Panc1 (cell line): Measurements from ENCODE around the gene ARHGAP25. TPM values are rescaled to one million over a fixed set of nuclear protein-coding genes. Genes with fewer than 3 reads are reported as not detected.

Experiments used
- ATAC-seq: fragments of 200-7000 bp; cut with Tn5 transposase; 2 replicates; pipeline ENCODE4 v1.9.1; 2020; ENCODE audit warnings: mild to moderate bottlenecking, moderate library complexity
- BruUV-seq: library from RNA; stranded (reverse); fragments of 400-500 nt; replicated peaks from 2 replicates; lab custom pipeline; 2021; lab: Mats Ljungman, UMichigan
- CTCF ChIA-PET: fragments of 300-600 bp; sonication (Branson Sonifier 250); formaldehyde crosslinking; loops from one replicate; lab custom pipeline; 2022; ENCODE audit warnings: antibody characterized with exemption; lab: Charles Lee
- POLR2A ChIA-PET: fragments of 300-600 bp; sonication (Branson Sonifier 250); formaldehyde crosslinking; loops from one replicate; lab custom pipeline; 2022; ENCODE audit warnings: antibody characterized with exemption; lab: Charles Lee
- DNase-seq: peaks from one replicate; pipeline ENCODE4 v3.0.0-alpha.2; 2010; ENCODE audit warnings: low read depth, low spot score
- H3K27ac ChIP-seq: 2 replicates; pipeline ENCODE4 v1.5.1; 2011; ENCODE audit warnings: mild to moderate bottlenecking, low read length, inconsistent platforms
- H3K27me3 ChIP-seq: fragments of 200-500 bp; sonication (Bioruptor generic); 2 replicates; pipeline ENCODE4 v1.6.0; 2014; ENCODE audit warnings: low read length, inconsistent platforms; ENCODE audit not compliant: control insufficient read depth, insufficient read depth
- H3K36me3 ChIP-seq: fragments of 200-500 bp; sonication (Bioruptor generic); 2 replicates; pipeline ENCODE4 v1.5.1; 2014; ENCODE audit warnings: inconsistent platforms, mild to moderate bottlenecking, low read length, moderate library complexity; ENCODE audit not compliant: control insufficient read depth, insufficient read depth
- H3K4me1 ChIP-seq: 2 replicates; pipeline ENCODE4 v1.5.1; 2011; ENCODE audit warnings: inconsistent platforms, mild to moderate bottlenecking, low read length, moderate library complexity; ENCODE audit not compliant: control insufficient read depth, insufficient read depth
- H3K4me3 ChIP-seq, 2 experiments: 2 replicates each; pipeline ENCODE4 v1.5.1; 2011 to 2012; ENCODE audit warnings: low read depth in 2 of 2, low read length in 2 of 2, mild to moderate bottlenecking in 2 of 2, inconsistent platforms in 1 of 2, moderate library complexity in 1 of 2
- H3K9me3 ChIP-seq: fragments of 200-500 bp; sonication (Bioruptor generic); 2 replicates; pipeline ENCODE4 v1.5.1; 2014; ENCODE audit warnings: low read depth, mild to moderate bottlenecking, inconsistent platforms, low read length, moderate library complexity; ENCODE audit not compliant: control insufficient read depth, insufficient read depth
- POLR2AphosphoS5 ChIP-seq: IDR thresholded peaks from 2 replicates; pipeline ENCODE4 v1.6.1; 2012; ENCODE audit warnings: mild to moderate bottlenecking, low read depth, low read length, moderate library complexity
- SIN3A ChIP-seq: IDR thresholded peaks from 2 replicates; pipeline ENCODE4 v1.6.1; 2012; ENCODE audit warnings: low read depth, mild to moderate bottlenecking, low read length, moderate library complexity, borderline replicate concordance; ENCODE audit not compliant: insufficient read depth
- TCF7L2 ChIP-seq: IDR thresholded peaks from 2 replicates; pipeline ENCODE4 v1.6.1; 2011; ENCODE audit warnings: mild to moderate bottlenecking, low read depth, low read length, inconsistent platforms
- in situ Hi-C: cut with HindIII; loops from 2 replicates; pipeline ENCODE4 v1.10.0; 2016; ENCODE audit warnings: low sequenced_read_pairs, low pct_unique_long_range_greater_than_20kb
- intact Hi-C: fragments of 100-400 bp; cut with micrococcal nuclease; formaldehyde crosslinking; loops from one replicate; pipeline ENCODE4 v1.10.0; 2022; ENCODE audit not compliant: unreplicated experiment
- total RNA-seq: library from RNA; stranded (reverse); gene quantifications from one replicate; pipeline ENCODE4 v1.2.1, GENCODE V29; 2021; ENCODE audit not compliant: unreplicated experiment
- TF ChIP-seq, protein P1 (sequence below), 2 experiments: IDR thresholded peaks; 2 replicates each; pipeline ENCODE4 v1.6.1; 2011 to 2012; ENCODE audit warnings: low read depth in 2 of 2, control low read depth in 1 of 2, low read length in 1 of 2, mild to moderate bottlenecking in 1 of 2, moderate library complexity in 1 of 2; ENCODE audit not compliant: insufficient read depth in 1 of 2
- TF ChIP-seq, protein P2 (sequence below): fragments of 450-650 bp; IDR thresholded peaks from 2 replicates; pipeline ENCODE4 v1.5.1; 2017; ENCODE audit warnings: mild to moderate bottlenecking

ARHGAP25 gene
- total RNA-seq, 1 experiment from 2014 or later = 0.49 TPM

DNA sequence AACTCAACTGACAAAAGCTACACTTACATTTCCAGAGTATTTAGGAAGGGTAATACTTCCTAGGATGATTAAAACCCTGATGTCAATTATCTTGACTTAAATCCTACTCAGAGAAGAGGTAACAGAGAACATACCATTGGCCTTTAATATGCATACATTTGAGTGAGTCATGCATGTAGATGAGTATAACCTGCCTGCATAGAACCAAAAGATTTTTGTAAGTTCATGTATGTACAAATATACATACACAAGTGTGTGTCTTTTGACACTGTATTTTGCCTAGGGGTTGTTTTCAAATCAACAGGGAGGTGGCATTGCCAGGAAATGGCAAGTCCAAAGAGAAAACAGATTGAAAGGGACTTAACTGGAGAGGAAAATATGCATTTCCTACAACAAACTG, 130.5 kb downstream of the ARHGAP25 start:
- intact Hi-C loops = no loop called here
- BruUV-seq = no TSS peak
- Histone ChIP-seq H3K27me3 (peaks cover 14% of the 10 kb centered on the region), H3K4me1 (no peaks in the 10 kb centered on the region), H3K9me3 (no peaks in the 10 kb centered on the region), H3K4me3 (no peak overlapping the region), H3K27ac (no peak overlapping the region), H3K36me3 (no peaks in the 10 kb centered on the region)
- in situ Hi-C loops = no loop called here
- POLR2A ChIA-PET = no interaction called here
- CTCF ChIA-PET = no interaction called here
- TF ChIP-seq, protein P1, sequence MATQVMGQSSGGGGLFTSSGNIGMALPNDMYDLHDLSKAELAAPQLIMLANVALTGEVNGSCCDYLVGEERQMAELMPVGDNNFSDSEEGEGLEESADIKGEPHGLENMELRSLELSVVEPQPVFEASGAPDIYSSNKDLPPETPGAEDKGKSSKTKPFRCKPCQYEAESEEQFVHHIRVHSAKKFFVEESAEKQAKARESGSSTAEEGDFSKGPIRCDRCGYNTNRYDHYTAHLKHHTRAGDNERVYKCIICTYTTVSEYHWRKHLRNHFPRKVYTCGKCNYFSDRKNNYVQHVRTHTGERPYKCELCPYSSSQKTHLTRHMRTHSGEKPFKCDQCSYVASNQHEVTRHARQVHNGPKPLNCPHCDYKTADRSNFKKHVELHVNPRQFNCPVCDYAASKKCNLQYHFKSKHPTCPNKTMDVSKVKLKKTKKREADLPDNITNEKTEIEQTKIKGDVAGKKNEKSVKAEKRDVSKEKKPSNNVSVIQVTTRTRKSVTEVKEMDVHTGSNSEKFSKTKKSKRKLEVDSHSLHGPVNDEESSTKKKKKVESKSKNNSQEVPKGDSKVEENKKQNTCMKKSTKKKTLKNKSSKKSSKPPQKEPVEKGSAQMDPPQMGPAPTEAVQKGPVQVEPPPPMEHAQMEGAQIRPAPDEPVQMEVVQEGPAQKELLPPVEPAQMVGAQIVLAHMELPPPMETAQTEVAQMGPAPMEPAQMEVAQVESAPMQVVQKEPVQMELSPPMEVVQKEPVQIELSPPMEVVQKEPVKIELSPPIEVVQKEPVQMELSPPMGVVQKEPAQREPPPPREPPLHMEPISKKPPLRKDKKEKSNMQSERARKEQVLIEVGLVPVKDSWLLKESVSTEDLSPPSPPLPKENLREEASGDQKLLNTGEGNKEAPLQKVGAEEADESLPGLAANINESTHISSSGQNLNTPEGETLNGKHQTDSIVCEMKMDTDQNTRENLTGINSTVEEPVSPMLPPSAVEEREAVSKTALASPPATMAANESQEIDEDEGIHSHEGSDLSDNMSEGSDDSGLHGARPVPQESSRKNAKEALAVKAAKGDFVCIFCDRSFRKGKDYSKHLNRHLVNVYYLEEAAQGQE (IDR thresholded peaks at IDR 0.05; ENCODE audit: insufficient read depth in 1 of 2, low read depth in 2 of 2, low read length in 1 of 2) = no peak
- TF ChIP-seq, protein P2, sequence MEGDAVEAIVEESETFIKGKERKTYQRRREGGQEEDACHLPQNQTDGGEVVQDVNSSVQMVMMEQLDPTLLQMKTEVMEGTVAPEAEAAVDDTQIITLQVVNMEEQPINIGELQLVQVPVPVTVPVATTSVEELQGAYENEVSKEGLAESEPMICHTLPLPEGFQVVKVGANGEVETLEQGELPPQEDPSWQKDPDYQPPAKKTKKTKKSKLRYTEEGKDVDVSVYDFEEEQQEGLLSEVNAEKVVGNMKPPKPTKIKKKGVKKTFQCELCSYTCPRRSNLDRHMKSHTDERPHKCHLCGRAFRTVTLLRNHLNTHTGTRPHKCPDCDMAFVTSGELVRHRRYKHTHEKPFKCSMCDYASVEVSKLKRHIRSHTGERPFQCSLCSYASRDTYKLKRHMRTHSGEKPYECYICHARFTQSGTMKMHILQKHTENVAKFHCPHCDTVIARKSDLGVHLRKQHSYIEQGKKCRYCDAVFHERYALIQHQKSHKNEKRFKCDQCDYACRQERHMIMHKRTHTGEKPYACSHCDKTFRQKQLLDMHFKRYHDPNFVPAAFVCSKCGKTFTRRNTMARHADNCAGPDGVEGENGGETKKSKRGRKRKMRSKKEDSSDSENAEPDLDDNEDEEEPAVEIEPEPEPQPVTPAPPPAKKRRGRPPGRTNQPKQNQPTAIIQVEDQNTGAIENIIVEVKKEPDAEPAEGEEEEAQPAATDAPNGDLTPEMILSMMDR = no peak
- TF ChIP-seq SIN3A (no peak), POLR2AphosphoS5 (no peak), TCF7L2 (no peak)
- ATAC-seq (no peak), DNase-seq (no peak)

- no peaks in the 10 kb centered on the region for H3K36me3 ChIP-seq
- no peak overlapping the region for H3K4me3 ChIP-seq
- no peaks in the 10 kb centered on the region for H3K4me1 ChIP-seq
- no peak overlapping the region for H3K27ac ChIP-seq
- BruUV-seq = no TSS peak
- ChIA-PET POLR2A (no interaction called here), CTCF (no interaction called here)
- H3K9me3 ChIP-seq = no peaks in the 10 kb centered on the region
- ATAC-seq = no peak
- H3K27me3 ChIP-seq = peaks cover 11% of the 10 kb centered on the region
- TF ChIP-seq POLR2AphosphoS5 = no peak
- TF ChIP-seq, protein P2 = no peak
- TF ChIP-seq, protein P1 (IDR thresholded peaks at IDR 0.05; ENCODE audit: insufficient read depth in 1 of 2, low read depth in 2 of 2, low read length in 1 of 2) = no peak
- TF ChIP-seq TCF7L2 = no peak
- no peak for TF ChIP-seq SIN3A
- intact Hi-C loops = no loop called here
- DNase-seq = no peak
- in situ Hi-C loops = no loop called here
These were observed 135.6 kb downstream of the ARHGAP25 start for GRCh38 chr2:68870215-68870614.
